GM21526 (cell line): Measurements from ENCODE around the gene RNF152.
"Not testable (repeated sequence)": the region's sequence is repeated elsewhere in the genome, so short reads cannot be mapped to it uniquely, and the experiment has no call there.

Source experiments
- ATAC-seq: cut with Tn5 transposase; IDR thresholded peaks from one replicate; pipeline ENCODE4 v1.9.1; 2021; ENCODE audit warnings: moderate library complexity; ENCODE audit not compliant: unreplicated experiment, low FRiP score

The RNF152 gene

DNA sequence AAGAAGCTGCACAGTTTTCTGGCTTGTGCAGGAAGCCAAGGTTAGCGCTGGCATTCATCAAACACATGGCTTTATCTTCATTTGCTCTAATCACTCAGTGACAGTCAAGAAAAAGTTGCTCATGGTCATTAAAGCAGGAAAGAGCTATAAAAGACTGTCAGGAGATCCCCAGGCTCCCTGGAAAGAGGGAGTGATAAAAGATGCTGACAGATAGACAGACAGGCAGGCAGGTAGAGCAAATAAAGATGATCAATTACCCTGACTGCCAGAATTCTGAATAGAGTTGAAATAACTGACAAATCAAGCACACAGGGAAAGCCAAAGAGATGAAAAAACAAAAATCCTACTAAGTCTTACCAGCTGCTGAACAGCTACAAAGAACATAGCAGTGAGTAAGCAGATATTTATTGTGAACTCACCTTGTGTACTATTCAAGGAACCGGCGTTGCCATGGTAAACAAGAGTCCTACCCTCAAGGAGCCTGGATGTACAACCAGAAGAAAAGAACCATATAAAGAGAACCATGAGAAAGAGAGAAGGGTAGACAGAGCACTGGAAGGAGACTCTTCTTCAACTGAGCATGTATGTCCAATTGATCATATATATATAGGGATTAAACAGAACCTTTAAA lies 68.0 kb downstream of the RNF152 start:
- ATAC-seq = no peak

DNA sequence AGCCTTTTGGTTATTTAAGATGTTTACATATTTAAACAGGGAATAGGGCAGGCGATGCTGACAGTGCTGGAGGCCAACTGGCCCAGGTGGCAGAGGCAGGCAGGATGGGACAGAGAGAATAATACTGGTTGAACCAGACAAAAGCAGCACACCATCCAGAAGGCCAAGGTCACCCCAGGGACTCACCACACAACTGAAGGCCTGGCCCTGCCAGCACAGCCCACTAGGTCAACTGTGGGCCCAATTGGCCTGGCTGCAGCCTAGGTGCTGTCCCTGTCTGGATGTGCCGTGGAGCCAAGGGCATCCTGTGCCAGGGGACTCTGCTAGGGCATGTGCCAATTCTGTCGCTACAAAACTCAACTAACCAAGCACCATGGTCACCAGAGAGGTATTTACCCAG lies 69.2 kb downstream of the RNF152 start:
- ATAC-seq = no peak

DNA sequence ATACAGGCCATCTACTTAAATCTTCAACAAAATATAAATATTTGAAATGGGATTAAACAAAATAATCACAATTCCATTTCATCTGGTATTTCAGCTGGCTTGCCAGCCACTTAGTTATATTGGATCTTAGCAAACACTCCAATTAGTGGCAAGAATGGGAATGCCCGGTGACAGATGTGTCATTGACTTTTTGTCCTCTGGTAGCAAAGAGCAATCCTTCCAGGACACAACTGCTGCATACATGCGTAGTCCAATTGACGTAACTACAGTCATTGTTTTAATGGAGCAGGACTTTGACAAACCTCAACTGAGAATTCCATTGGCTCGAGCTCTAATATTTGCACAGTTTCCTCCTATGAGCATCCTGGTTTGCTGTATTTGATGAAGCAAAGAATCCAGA lies 69.9 kb downstream of the RNF152 start:
- no peak for ATAC-seq

DNA sequence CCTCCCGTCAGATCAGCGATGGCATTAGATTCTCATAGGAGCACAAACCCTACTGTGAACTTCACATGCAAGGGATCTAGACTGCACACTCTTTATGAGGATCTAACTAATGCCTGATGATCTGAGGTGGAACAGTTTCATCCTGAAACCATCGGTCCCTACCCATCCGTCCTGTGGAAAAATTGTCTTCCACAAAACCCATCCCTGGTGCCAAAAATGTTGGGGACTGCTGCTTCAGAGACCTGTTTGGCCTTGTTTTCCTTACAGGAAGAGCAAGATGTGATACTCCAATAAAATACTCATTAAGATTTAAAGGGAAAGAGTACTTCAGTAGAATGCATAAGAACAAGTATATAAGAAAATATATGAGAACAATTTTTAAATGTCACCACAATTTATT lies 71.1 kb downstream of the RNF152 start:
- no peak for ATAC-seq

DNA sequence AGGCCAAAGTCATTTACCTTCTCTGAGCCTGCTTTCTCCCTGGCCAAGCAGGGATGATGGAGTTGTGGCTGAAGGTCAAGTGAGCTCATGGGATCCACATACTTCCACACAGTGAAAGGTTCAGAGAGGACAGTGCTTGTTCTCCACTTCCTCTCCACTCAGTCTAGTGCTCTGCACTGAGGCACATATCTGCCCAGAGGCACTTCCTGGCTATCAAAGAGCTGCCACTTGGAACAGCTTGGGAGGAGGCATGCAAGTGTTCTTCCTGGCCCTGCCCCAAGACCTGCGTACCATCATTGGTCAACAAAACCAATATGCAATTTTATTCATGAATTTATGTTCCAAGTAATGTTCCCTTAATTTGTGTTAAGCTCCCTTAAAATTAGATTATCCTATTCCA lies 71.9 kb downstream of the RNF152 start:
- no peak for ATAC-seq

DNA sequence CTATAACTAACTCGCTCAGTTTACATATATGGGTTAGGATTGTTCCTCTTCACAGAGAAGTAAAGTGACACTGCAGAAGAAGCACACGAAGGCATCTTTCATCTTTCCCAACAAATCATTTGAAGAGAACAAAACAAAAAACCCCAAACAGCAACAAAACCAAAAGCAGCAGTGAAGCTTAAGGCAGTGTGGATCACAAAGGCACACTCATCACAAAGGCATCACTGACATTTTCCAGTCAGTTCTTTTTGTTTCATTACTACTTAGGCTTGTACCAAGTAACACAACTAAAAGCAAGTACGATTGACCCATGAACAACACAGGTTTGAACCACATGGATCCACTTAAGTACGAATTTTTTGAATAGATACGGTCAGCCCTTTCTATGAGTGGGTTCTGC lies 75.7 kb downstream of the RNF152 start:
- no peak for ATAC-seq

DNA sequence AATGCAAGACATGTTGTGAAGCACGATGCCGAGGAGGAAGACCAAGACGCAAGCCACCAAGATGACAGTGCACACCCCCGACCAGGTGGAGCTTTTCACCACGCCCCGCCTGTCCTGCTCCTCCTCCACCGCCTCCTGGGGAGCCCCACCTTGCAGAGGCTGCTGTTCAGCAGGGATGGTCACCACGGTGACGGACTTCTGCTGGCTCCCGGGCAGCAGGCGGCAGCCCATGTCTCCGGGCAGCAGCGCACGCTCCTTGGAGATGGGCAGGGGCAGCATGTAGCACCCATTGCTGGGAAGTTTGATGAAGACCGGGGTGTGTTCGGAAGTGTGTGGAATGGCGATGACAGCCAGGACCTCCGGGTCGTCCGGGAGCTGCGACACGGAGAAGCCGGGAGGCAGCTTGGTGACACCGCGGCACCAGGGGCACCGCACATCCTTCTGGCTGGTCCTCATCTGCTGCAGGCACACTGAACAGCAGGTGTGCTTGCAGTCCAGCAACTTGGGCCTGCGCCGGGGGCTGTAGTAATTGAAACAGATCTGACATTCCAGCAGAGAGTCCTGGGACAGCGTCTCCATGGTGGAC lies 76.8 kb downstream of the RNF152 start:
- no peak for ATAC-seq

DNA sequence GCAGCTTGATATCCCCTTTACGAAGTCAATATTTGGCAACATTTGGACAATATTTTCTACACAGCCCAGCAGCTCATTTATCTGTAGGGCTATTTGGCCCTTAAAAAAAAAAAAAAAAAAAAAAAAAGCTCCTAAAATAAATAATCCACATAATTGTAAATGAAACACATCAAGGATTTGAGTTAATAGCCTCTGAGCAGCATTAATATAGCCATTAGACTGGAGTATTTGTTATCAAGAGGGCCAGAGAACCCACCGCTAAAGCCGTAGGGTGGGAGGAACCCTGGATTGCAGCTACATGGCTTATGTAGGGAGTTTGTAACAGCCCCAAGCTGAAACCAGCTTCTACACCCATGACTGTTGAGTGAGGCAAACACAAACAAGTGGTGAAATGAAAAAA lies 84.5 kb downstream of the RNF152 start:
- no peak for ATAC-seq

DNA sequence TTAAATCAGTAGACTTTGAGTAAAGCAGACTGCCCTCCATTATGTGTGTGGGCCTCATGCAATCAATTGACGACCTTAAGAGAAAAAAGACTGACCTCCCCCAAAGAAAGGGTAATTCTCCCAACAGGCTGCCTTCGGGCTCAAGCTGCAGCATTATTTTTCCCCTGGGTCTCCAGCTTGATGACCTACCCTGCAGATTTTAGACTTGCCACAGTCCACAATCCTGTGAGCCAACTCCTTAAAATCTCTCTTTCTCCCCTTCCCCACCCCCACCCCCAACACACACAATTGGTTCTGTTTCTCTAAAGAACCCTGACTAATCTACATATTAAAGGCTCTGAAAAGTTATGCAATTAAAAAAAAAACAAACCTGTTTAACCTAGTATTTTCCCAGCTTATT lies 89.4 kb downstream of the RNF152 start:
- ATAC-seq = no peak

DNA sequence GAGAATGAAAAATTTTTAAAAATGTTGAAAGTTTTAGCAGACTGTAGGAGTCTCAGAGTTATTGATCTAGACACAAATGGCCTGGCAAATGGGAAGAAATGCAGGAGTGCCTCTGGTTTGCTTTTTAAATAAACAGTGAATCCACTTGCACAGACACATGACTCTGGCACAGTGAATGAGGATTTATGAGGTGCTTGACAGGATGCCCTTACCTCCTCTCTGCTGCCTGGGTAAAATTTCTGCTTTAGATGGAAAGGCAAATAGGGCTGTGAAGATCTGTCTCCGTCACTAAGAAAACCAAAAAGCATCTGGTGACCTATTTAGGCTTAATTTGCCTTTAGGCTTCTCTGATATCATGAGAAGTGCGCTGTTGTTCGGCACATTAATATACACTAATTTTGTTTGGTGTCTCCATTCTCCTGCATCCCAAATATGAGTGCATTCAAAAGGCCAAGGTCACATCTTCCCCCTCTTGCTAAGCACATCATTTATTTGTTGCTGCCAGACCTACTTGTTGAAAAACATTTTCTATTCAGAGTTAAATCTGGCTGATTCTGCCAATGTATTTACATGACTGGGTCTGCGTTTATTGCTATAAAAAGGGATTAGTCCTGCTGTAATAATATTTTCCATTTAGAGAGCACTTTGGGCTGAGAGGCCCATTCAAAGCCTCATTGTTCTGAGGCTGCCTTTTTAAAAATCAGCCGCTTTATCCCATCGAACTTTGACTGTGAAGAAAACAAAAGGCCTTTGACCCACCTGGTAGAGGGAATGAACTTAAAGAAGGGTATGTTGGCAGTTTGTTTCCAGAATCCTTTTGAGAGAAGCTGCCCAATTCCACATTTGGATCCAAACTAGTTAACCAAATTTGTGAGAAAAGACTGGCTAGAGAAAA lies 94.9 kb downstream of the RNF152 start:
- no peak for ATAC-seq

DNA sequence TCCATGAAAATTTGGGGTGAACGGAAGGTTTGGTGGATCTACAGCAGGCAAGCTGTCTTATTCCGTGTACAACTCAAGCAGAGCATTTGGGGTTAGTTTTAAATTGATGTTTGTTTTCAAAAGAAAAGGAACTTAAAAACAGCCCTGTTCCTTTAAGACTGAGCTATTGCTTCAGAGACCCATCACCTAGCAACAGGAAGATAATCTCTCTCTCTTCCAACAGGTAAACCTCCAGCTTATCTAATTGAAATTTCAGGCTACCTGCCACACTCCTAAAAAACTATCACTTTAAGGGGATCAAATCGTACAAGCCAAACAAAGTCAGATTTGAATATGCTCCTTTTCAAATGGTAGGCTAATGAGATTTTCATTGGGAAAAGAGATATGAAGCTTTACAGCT lies 101.8 kb downstream of the RNF152 start:
- ATAC-seq = no peak

DNA sequence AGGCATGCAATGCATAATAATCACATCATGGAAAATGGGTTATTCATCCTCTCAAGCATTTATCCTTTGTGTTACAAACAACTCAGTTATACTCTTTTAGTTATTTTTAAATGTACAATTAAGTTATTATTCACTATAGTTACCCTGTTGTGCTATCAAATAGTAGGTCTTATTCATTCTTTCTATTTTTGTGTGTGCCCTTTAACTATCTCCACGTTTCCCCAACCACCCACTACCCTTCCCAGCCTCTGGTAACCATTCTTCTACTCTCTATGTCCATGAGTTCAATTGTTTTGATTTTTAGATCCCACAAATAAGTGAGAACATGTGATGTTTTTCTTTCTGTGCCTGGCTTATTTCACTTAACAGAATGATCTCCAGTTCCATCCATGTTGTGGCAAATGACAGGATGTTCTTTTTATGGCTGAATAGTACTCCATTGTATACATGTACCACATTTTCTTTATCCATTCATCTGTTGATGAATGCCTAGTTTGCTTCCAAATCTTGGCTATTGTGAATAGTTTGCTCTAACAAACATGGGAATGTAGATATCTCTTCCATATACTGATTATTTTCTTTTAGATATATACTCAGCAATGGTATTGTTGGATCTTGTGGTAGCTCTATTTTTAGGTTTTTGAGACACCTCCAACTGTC lies 105.7 kb downstream of the RNF152 start:
- not testable (repeated sequence) for ATAC-seq

DNA sequence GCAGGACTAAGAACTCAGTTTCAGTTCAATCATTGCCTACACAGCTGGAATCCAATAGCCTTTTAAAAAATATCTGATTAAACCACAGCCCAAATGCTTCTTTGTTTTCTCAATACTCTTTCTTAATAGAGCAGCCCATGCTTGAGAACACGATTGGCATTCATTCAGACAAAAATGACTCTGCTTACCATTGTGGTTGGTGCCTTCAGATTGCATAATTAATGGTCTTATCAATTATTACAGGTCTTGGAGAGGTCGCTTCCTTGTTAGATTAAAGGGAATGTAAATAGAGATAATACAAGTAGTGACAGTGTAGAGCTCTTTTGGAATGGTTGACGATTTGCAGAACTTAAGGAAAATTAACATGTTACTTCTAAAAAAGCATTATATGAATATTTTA lies 107.2 kb downstream of the RNF152 start:
- ATAC-seq = no peak

DNA sequence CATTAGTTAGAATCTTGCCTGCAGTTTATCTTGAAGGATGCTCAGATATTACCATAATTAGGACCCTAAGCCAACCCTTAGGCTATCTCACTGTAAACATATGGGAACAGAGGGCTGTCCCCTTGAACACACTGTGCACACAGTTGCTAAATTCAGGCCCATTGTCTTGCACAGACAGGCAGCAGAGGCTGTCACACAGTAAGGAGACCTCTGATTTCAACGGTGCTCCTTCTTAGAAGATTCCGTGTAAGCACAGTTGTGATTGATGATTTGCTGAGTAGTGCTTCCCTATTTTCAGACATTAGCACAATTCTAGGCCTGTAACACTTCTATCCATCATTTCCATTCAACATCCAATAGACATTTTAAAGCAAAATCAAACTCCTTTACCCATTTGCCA lies 108.0 kb downstream of the RNF152 start:
- ATAC-seq = no peak

DNA sequence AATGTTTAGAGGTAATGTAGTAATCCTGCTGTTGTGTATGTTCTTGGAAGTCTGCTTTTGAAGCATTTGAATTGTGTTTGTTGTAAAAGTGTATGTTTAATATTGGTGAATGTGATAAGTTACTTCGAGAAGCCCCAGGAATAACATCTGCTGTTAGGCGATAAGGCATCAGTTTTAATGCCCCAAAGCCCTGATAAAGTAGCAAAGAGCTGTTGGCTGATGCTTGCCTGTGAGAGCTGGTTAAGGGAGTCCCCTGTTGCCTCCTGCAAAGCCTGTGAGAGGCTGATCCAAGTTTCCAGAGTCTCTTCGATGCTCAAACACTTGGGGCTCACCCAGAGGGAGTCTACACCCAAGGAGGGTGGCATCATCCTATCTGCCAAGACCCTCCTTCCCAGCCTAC lies 110.3 kb downstream of the RNF152 start:
- ATAC-seq = no peak

DNA sequence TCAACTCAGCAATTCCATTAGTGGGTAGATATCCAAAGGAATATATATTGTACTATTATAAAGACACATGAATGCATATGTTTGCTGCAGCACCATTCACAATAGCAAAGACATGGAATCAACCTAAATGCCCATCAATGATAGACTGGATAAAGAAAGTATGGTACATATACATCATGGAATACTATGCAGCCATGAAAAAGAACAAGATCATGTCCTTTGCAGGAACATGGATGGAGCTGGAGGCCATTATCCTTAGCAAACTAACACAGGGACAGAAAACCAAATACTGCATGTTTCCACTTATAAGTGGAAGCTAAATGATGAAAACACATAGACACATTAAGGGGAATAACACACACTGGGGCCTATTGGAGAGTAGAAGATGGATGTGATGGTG lies 116.6 kb downstream of the RNF152 start:
- not testable (repeated sequence) for ATAC-seq

DNA sequence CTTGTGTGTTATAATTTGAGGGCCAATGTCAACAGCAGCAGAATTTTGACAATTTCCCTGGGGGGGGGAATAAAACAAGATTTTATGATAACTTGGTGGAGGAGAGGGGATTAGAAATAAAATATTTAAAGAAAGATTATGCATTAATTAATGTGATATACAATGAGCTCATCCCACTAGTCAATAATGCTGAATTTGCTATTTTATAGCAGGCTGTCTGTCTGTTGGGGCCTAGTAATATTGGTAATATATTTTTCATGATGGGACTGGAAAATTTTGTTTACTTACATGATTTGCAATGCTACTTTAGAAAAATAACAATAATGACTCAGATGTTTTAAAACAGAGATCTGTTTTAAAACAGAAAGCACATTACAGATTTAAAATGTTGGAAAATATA lies 118.0 kb downstream of the RNF152 start:
- no peak for ATAC-seq

DNA sequence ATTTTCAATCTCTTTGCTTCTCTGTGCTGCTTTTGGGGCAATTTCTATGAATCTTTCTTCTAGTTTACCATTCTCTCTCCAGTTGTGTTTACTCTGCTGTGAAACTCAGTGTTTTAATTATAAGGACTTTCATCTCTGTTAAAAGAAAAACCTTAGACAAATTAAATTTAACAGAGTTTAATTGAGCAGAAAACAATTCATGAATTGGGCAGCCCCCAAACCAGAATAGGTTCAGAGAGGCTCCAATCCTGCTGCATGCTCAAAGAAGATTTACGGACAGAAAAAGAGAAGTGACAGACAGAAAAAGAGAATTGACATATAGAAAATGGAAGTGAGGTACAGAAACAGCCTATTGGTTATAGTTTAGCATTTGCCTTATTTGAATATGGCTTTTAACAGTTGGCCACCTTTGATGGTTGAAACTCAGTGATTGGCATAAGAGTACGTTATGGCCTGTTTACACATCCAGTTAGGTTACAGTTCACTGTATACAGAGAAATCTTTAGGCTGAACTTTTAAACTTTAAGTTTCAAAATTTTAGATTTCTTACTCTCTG lies 120.4 kb downstream of the RNF152 start:
- no peak for ATAC-seq

DNA sequence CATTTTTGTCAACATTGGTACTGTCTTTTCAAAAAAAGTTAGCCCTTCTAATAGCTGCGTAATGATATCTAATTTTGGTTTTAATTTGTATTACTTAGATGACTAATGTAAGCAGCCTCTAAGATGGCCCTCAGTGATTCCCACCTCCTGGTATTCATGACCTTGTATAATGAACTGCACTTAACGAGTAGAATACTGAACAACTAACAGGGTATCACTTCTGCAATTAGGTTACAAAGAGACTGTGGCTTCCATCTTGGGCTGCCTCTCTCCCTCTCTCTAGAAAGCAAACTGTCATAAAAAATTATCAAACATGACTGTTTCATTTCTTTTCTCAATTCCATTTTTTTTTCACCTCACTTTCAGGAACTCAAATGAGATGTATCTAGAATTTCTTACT lies 120.9 kb downstream of the RNF152 start:
- no peak for ATAC-seq

DNA sequence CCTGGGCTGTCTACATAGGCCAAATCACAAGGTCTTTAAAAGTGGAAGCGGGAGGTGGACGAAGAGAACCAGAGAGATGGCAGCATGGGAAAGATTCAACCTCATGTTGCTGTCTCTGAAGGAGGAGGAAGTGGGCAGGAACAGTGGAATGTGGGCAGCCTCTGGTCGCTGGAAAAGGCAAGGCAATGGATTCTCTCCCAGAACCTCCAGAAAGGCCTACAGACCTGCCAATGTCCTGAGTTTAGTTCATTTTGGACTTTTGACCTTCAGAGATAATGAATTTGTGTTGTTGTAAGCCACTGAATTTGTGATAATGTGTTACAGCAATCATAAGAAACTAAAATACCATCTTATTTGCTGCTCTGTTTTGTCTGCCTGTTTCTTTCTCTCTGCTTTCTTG lies 122.5 kb downstream of the RNF152 start:
- no peak for ATAC-seq

DNA sequence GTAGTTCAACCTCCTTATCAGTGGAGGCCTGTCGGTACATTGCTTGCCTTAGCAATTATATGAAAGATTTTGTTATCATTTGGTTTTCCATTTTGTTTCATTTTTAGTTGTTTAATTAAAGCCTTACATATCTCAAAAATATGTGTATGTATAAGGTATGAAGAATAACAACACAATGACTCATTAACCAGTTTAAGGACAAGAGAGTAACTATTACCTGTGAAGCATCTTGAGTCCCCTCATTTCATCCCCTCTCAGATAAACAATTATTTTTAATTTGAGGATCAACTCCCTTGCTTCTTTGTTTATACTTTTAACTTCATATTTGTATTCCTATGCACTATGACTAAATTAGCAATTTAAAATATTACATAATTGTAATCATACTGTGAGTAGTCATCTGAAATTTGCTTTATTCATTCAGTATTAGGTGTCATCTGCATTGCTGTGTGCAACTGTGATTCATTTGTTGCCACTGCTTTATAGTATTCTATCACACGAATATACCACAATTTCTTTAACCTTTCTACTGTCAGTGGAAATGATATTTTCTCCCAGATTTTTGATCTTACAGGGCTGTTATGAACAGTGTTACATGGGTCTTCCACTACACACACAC lies 126.4 kb downstream of the RNF152 start:
- no peak for ATAC-seq
